ENCODE measurements around the gene SNAP25.

Gene SNAP25

DNA sequence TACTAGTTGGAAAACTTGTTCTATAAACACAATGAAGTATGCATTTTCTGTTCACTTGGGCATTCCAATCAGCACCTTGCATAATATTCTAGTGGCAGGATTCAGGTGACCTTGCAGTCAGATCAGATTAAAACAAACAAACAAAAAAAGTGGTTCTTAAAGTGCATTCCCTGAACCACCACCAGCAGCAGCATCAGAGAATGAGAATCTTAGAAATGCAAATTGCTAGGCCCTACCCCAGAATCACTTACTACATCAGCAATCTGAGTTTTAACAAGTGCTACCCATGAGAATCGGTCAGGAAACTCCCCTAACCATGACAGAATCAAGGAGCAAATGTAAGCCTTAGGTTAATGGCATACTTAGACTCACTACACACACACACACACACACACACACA is 41.7 kb downstream of the SNAP25 start:
- DNase-seq (ENCODE audit: insufficient read length, low spot score): no peak
- FAIRE-seq: no peak

DNA sequence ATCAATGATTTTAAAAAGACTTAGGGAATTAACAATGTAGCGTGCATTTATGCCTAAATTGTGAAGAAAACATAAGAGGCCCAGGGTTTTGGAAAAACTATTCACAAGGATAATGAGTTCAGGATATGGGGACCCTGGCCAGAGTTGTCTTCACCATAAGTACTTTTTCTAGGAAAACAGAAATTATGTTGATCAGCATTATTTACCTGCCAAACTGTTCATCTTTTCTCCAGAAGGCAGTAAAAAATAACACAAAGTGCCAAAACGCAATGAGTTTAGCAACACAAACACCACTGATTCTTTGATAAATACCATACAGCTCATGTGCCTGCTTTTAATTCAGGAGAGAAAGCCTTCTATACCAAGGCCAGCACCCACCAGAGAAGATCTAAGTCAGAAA is 43.1 kb downstream of the SNAP25 start:
- FAIRE-seq (no peak), DNase-seq (ENCODE audit: insufficient read length, low spot score) (no peak)

DNA sequence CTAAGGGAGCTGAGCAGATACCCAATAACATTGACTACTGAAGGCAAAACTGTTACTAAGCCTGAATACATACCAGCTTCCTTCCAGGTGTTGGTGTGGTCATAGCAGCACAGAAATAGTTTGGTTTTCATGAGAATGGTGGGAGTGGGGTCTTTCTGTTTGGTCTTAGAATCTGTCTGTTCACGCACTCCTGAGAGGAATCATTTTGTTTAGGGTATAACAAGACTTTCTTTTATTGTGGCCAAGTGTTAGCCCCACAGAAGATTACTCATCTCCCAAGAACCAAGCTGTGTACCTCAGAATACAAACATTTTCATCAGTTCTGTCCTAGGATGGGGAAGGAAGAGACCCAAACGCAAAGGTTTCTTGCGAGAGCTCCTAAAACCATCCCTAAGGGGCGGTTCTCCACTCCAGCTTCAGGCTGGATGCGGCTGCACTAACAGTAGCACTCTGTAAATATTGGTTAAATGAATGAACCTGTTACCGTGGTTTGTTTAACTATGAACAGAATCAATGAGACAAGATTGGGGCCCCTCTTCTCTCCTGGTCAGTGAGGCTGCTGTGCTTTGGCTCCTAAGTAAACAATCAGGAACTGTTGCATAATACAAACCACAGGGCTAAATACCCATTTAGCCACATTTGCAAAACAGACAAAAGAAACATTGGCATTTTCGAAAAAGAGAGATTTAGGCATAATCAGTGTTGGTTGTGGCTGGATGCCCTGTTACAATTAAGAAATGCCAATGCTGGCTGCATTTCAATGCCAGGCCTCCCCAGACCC is 44.9 kb downstream of the SNAP25 start:
- DNase-seq (ENCODE audit: insufficient read length, low spot score) (no peak), FAIRE-seq (no peak)

DNA sequence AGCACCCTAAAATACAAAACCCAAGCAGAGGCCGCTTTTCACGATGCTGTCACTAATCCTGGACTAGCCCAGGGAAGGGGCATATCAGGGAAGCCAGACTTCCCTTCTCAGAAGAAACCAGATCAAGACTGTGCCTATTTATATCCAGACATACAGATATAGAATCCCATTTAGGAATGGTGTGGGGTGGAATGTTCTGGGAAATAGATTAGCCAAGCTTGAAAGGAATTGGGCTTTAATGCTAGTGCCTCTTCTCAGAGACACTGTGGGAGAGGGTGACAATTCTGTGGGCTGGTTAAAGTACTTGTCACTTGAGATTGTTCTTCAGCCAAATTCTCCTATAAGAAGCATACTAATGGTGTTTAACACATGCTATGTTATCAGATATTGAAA is 45.5 kb downstream of the SNAP25 start:
- DNase-seq (ENCODE audit: insufficient read length, low spot score) (no peak), FAIRE-seq (no peak)

DNA sequence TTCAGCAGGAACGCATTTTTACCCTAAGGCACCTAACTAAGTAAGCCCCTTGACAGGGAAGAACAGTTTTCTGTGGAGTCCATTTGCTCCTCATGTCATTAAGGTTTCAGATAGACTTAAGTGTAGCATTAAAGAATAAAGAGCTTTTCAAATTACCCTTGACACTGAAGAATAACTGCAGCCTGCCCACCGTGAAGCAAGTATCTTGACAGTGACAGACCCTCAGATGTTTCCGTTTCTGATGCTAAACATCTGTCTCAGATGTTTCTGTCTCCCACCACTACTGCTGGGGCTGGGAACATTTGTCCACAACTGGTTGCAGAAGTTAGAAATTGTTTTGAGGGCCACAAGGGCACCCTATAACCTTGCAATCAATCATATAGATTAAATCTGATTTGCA is 50.0 kb downstream of the SNAP25 start:
- DNase-seq (ENCODE audit: insufficient read length, low spot score) (no peak), FAIRE-seq (no peak)

DNA sequence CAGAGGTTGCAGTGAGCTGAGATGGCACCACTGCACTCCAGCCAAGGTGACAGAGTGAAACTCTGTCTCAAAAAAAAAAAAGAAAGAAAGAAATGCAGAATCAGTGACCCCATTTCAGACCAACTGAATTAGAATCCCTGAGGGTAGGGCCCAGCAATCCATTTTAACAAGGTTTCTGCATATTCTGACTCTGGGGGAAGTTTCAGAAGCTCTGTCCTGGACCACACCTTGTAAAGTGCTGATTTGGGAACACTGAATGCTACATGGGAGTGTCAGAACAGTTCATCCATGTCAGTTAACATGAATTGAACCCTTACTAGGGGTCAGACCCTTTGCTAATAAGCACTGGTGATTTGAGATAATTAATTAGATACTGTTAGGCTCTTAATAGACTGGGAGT is 52.0 kb downstream of the SNAP25 start:
- no peak for DNase-seq (ENCODE audit: insufficient read length, low spot score)
- FAIRE-seq: no peak

DNA sequence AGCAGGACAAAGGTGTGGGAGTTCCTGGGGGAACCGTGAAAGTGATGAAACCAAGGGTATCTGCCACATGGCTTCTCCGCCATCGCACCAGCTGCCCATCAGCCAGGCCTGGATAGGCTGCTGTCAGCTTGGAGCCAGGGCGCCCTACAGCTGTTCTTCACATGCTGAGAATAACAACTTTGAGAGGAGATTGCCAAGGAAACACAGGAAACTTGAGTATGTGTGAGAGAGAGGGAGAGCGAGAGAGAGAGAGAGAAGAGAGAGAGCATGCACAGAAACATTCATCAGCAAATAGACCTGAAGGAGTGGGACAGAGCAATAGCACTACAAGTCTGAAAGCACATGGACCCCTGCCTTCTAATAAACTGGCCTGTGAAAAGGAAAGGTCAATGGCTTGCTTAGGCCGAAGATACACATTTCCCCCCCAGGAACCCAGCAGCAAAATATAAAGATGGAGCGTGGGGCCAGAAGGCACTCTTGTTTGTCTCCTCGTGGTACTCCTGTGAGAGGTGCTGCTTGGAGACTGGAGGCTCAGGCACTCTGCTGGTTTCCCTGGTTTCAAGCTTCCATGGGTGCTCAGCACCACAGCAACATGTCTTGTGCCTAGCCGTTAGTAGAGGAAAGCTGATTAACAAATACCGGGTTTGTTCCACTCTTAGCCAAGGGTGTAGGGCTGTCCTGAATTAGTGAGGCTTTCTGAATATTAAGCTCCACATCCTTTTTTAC is 53.0 kb downstream of the SNAP25 start:
- FAIRE-seq: no peak
- no peak for DNase-seq (ENCODE audit: insufficient read length, low spot score)

DNA sequence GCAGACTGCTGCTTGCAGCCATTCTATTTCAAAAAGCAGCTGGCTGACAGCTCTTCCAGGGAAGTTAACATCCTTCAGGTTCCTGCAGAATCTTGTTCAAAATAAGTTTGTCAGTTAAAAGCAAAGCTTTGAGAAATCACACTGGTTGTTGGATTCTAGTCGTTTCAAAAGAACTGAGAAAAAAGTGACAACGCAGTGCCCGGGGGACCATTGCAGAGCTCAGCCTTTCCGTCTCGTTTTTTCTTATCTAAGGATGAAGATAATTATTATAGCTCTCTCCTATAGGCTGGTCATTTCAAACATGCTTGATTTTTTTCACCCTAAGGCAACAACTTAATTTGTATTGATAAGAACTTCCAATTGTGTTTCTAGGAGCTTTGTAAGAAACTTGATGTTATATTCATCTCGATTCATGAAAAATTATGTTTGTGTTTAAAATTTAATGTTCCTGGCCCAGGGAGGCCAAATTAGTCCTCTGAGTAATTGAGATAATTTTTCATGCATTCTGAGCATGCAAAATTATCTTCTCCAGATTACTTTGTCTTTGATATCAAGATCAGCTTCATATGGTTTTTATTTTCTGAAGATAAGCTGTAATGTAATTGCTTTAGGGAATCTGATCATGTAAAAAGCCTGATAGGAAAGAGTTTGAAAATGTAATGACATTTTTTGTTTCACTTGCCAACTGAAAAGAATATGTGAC is 58.4 kb downstream of the SNAP25 start:
- no peak for FAIRE-seq
- no peak for DNase-seq (ENCODE audit: insufficient read length, low spot score)

DNA sequence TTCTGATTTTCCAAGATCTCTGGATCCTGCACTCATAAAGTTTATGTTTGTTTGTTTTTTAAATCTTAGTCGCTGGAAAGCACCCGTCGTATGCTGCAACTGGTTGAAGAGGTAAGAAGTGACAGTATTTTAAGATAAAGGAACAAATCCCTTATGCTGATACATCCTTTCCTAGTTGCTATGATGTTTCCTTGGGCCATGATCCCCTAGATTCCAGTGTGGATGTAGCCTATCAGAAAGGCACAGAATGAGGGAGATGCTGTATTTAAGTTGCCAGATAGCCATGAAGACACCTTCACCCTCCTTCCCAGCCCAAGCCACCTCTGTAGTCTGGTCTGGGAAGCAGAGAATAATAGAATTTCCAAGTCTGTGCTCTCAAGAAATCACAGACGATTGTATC is 59.0 kb downstream of the SNAP25 start:
- no peak for DNase-seq (ENCODE audit: insufficient read length, low spot score)
- FAIRE-seq: no peak

DNA sequence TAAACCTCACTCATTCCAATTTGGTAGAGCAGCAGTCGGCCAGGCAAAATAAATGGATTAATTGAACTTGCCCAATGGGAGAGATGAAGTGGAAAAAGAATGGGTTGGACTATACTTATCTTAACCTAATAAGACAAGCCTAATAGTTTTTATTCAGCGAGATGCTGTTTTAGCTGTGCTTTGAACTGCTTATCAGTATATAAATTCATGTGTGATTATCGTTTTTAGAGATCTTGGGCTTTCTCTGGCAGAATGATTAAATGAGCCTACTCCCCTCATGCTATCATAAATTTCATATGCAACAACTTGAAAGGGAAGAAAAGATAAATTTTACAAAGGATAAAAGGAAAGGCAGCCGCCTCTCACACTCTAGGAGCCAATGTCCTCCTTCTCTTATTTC is 59.8 kb downstream of the SNAP25 start:
- no peak for DNase-seq (ENCODE audit: insufficient read length, low spot score)
- no peak for FAIRE-seq

DNA sequence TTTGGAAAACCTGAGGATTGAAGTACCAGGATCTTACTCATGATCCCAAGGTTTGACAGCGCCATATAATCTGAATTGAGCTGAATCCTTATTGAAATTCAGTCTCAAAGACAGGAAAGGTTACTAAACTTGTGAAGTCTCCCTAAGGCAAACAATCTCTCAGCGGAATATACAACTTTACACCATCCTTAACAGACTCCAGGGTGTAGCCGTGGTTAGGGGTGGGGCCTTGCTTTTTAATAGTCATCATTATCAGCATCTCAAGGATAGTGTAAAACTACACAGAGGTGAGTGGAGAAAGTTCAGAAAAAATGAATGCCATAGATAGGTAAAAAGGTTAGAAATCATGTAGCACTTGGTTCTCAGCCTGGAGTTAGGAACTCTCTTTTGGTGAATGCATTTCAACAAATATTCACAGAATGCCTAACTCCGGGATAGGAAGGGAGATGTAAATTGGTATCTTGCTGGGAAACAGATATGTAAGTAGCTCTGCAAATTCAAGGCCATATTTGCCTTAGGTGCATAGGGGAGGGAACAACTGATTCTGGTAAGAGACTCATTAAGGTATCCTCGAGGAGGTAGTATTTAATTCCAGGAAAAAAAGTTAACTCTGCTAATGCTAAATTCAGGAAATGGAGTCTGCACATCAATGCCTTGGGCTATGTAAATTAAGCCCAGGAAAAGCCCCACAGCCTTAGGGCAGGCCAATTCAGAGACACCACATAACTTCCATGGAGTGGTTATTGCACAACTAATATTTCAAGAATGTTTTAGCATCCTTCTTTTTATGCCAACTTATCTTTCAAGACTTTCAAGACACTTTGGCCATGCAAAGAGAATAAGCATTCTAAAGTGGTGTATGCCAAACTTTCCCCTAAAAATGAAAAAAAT is 61.6 kb downstream of the SNAP25 start:
- FAIRE-seq: no peak
- DNase-seq (ENCODE audit: insufficient read length, low spot score): no peak

DNA sequence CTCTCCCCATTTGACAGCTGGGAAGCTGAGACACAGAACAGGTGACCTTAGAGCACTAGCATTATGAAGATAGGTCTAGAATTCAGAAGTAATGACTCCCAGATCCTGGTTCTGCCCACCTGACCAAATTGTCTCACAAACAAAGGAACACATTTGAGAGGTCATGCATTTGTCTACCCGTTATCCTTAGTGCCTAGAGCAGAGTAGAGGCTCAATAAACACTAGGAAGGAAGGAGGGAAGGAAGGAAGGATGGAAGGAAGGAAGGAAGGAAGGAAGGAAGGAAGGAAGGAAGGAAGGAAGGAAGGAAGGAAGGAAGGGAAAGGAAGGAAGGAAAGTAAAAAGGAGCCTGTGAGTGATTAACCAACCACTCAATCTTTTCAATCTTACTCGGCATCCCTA is 63.3 kb downstream of the SNAP25 start:
- no peak for FAIRE-seq
- no peak for DNase-seq (ENCODE audit: insufficient read length, low spot score)

DNA sequence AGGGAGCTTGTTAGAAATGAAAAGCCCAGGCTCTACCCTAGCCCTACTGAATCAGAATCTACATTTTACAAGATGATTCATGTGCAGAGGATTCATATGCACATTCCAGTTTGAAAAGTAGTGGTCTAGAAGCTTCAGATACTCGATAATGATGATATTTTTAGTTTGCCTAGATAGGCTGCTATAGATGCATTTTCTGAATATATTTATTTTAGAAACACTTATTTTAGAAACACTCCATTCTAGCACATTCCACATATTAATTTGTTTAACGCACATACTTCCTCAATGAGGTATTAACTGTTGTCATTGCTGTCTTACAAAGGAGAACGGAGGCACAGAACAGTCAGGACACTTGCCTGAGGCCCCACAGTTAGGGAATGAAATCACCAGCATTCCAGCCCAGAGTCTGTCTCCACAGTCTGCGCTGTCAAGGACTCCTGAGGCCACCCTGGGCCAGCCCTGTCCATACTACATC is 64.4 kb downstream of the SNAP25 start:
- FAIRE-seq: no peak

DNA sequence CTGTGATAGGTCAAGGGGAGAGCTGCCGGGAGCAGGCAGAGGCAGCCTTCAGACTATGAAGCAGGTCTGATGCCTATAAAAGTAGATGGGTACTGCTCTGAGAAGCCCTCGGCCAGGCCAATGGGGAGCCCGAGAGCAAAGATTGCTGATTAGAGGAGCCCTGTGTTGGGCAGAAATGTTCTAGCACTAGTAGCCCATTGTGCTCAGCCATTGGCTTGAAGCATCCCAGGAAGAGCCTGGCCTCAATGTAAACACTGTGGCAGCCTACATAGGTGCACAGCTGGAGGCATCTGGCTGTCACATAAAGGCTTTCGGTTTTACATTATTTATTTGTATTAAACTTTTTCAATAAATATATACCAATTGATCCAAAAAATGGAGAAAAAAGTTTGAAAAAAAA is 67.7 kb downstream of the SNAP25 start:
- DNase-seq (ENCODE audit: insufficient read length, low spot score) (no peak), FAIRE-seq (no peak)

More for the DNA sequence above, 64.4 kb downstream of the SNAP25 start:
- DNase-seq (ENCODE audit: insufficient read length, low spot score): no peak

DNA sequence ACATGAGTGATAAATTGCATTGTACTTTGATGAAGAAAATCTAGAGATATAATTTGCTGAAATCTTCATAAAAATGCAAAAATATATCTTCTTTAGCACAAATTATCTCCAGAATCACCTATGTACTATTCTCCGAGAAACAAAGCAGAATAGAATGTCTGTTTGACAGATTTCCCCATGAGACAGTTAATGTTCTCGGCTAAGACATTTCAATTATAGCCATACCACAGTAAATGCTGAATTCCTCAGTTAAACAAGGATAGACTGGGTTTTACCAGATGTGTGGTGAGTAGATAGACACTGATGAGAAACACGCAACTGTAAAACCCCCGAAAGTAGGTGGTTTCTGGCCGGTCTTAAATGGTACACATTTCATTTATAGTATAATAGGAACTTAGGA is 69.8 kb downstream of the SNAP25 start:
- FAIRE-seq: no peak

DNA sequence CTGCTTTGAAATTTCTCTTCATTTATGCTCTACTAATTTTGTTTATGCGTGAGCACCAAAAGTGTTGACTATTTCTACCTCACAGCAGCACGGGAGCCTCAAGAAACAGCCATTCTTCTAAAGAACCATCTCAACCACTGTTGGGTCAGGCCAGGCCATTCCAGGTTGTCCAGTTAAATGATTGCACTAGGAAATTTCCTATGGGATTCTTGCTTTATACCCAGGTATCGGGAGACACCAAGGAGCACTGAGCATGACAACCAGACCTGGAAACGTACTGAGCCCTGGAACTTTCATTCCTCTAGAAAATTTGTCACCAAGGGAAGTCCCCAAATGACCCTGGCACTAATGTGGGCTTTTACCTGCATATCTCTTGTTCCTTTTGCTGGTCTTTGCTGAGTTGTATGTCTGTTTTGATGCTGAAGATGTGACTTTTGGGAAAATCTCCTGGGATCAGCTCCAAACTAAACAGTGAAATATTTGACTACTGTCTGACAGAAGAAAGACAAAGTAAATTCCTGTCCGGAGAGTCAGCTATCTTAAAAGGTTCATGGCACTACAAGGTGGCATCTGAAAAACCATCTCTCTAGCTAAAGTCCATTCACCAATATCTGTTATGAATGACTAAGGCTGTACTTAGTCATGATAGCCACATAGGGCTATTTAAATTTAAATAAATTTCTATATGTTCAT is 70.5 kb downstream of the SNAP25 start:
- FAIRE-seq: no peak
- DNase-seq (ENCODE audit: insufficient read length, low spot score): no peak

More for the DNA sequence above, 69.8 kb downstream of the SNAP25 start:
- no peak for DNase-seq (ENCODE audit: insufficient read length, low spot score)

DNA sequence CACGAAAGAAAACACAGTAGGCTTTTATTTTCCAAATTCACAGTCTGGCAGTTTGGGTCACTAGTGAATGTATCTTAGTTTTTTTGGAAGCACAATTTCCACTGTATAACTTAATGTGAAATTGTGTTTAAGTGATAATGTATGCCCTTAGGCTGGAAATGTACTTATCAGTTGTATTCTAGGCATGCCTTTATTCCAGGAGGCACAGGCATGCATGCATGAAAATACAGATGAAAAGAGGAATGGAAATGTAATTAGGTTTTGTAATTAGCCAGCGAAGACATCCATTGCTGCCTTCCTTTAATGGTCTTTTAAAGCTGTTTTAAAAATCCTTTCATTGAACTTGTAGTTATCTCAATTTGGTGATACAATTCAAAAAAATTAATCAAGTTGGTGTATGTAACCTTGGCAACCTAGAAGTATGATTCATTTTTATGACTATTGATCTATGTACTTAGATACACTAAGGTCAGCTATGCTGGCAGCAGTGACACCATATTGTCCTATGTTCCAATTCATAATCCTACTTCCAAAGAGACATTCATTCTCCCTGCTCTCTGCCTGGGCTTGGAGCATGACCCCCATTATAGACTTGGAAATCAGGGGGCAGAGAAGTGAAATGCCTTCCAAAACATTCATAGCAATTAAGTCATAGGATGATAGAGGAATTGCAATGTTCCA is 73.1 kb downstream of the SNAP25 start:
- DNase-seq (ENCODE audit: insufficient read length, low spot score): no peak
- FAIRE-seq: no peak

DNA sequence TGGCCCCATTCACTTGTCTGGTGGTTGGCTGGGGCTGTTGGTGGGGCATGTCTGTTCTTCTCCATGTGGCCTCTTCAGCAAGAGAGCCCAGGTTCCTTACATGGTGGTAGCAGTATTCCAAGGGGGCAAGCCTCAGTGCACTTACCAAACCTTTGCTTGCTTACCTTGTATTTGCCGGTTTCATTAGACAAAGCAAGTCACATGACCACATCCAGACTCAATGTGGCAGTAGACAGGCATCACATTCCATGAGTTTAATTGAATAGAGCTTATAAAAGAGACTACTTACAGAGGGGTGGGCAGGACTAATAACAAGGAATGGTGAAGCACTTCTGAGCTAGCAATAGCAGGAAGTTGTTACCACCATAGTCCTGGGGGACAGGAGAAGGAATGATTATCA is 78.6 kb downstream of the SNAP25 start:
- FAIRE-seq (no peak), DNase-seq (ENCODE audit: insufficient read length, low spot score) (no peak)

DNA sequence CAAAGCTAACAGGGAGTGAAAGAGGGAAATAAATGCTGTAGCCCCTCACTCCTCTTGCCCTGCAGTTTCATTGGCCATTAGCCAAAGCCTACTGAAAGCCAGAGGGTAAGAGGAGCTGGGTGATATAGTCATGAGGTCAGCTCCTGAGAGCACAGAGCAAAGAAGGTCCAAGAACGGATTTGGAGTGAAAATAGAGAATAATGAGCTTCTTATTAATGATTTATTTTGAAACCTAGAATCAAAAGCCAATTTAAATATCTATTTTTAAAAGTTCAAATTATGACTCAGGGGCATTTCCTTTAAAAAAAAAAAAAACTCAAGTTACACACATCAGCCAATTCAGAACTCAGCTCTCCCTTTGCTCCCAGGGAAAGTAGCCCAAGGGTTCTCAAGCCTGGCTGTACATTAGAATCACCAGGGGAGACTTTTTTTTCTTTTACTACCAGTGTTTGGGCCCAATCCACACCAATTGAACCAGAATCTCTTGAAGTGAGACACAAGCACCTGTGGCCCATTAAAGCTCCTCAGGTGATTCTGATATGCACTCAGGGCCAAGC is 79.1 kb downstream of the SNAP25 start:
- FAIRE-seq (no peak), DNase-seq (ENCODE audit: insufficient read length, low spot score) (no peak)

Measured in HTR-8/SVneo (cell line).